ENCODE data around the gene PSMB3. TPM values are rescaled to one million over a fixed set of nuclear protein-coding genes. Genes with fewer than 3 reads are reported as not detected.
A peak's percentile ranks its signal among the peaks of the same experiment; 100 is the strongest.

PSMB3 gene
- polyA plus RNA-seq, 2 of the 4 experiments (the other 2 are of a cell fraction) = 417 to 463 TPM

GRCh38 chr17:38749223-38750043, 3.1 kb upstream of the PSMB3 start (continued):
- TF ChIP-seq ESRRA (IDR thresholded peaks at IDR 0.05; ENCODE audit: borderline replicate concordance, low read length) = 0 out of 2 replicates have a peak, but pooled peaks have one; percentile 12
- no peak for TF ChIP-seq CHD4 (IDR thresholded peaks at IDR 0.05; ENCODE audit: borderline replicate concordance)
- TF ChIP-seq NPAS2 (CRISPR knock-in tag; IDR thresholded peaks at IDR 0.05; ENCODE audit: borderline replicate concordance) = no peak

GRCh38 chr17:38750044-38750311, 2.6 kb upstream of the PSMB3 start:
- 13% methylated on average over 12 of the region's 12 CpGs for WGBS (ENCODE audit: missing lambda C conversion rate)
- DNase-seq (ENCODE audit: low read depth in 1 of 2, low spot score in 1 of 2) = no peak
- H3K4me1 ChIP-seq = peaks cover 37% of the 10 kb centered on the region
- TF ChIP-seq REST (IDR thresholded peaks at IDR 0.05) (no peak), ZSCAN20 (CRISPR knock-in tag; IDR thresholded peaks at IDR 0.05) (no peak), ELK1 (IDR thresholded peaks at IDR 0.05; ENCODE audit: low read depth, low read length) (no peak), CTCF (IDR thresholded peaks at IDR 0.05) (no peak), KDM1A (IDR thresholded peaks at IDR 0.05; ENCODE audit: low read depth) (no peak)
- H3K27ac ChIP-seq = peak overlapping the region; percentile 90 to 98
- ChIA-PET CTCF (interaction anchor here (1.4 kb wide), 1 partner anchor 15 kb away, joined by 12 read pairs; no protein-coding TSS in a partner anchor), POLR2A (interaction anchor here (0.7 to 2.0 kb wide), 5 partner anchors 14 to 104 kb away, joined by 3 to 8 read pairs (median 4); partner anchors contain the start of genes CISD3 and RPL23)
- peak overlapping the region; percentile 82 for H3K4me2 ChIP-seq
- peak overlapping the region; percentile 96 for H3K4me3 ChIP-seq
- H3K9me3 ChIP-seq = no peaks in the 10 kb centered on the region
- no peak for ATAC-seq
- no peak for FAIRE-seq

GRCh38 chr17:38750312-38751121, 2.0 kb upstream of the PSMB3 start:
- Histone ChIP-seq H3K9me3 (no peaks in the 10 kb centered on the region), H3K4me2 (peak overlapping the region; percentile 82), H3K4me1 (peaks cover 37% of the 10 kb centered on the region), H3K4me3 (peak overlapping the region; percentile 96), H3K27ac (peak overlapping the region; percentile 90 to 98)
- TF ChIP-seq MAX (IDR thresholded peaks at IDR 0.05) = peak; percentile 40; the same call in 1 of the 2 replicates
- TF ChIP-seq RCOR1 (IDR thresholded peaks at IDR 0.05; ENCODE audit: low read depth, low read length) = no peak
- TF ChIP-seq HOXB13 (CRISPR knock-in tag; IDR thresholded peaks at IDR 0.05; ENCODE audit: low read depth) = no peak
- no peak for TF ChIP-seq CTCF (IDR thresholded peaks at IDR 0.05)
- no peak for TF ChIP-seq MAZ (IDR thresholded peaks at IDR 0.05; ENCODE audit: borderline replicate concordance, low read depth, low read length)
- TF ChIP-seq EP300 (IDR thresholded peaks at IDR 0.05) = no peak
- TF ChIP-seq KDM5A (IDR thresholded peaks at IDR 0.05) = no peak
- TF ChIP-seq POLR2A (IDR thresholded peaks at IDR 0.05; ENCODE audit: low read length) = no peak
- TF ChIP-seq E2F6 (IDR thresholded peaks at IDR 0.05; ENCODE audit: borderline replicate concordance, low read depth) = peak; percentile 73; the same call in 1 of the 2 replicates
- TF ChIP-seq MAFK (IDR thresholded peaks at IDR 0.05; ENCODE audit: partially characterized antibody) = peak; percentile 24
- no peak for TF ChIP-seq CHD2 (IDR thresholded peaks at IDR 0.05; ENCODE audit: low read length, partially characterized antibody)
- no peak for TF ChIP-seq FOSL2 (IDR thresholded peaks at IDR 0.05)
- no peak for TF ChIP-seq FOSL2 (CRISPR knock-in tag; IDR thresholded peaks at IDR 0.05)
- no peak for TF ChIP-seq JUN (IDR thresholded peaks at IDR 0.05)
- DNase-seq (ENCODE audit: low read depth in 1 of 2, low spot score in 1 of 2) = peak in 1 of 2 experiments; percentile 55
- POLR2A ChIA-PET = interaction anchor here (1.0 to 2.0 kb wide), 4 partner anchors 15 to 103 kb away, joined by 3 to 8 read pairs (median 4); partner anchors contain the start of gene CISD3
- WGBS (ENCODE audit: missing lambda C conversion rate) = 41% methylated on average over 28 of the region's 28 CpGs
- CTCF ChIA-PET = interaction anchor here (0.8 to 2.4 kb wide), 5 partner anchors 11 to 368 kb away, joined by 3 to 33 read pairs (median 4); no protein-coding TSS in a partner anchor
- FAIRE-seq = no peak
- peak in 1 of 2 experiments; percentile 8; a peak in 2 of 6 replicates for ATAC-seq

All from A549 (cell line).